Effector CD8-positive, alpha-beta T cell (primary cell): ENCODE measurements around the gene RNF141.

Source experiments
- DNase-seq: peaks from one replicate; lab custom pipeline; 2025; lab: John Stamatoyannopoulos, UW
- total RNA-seq, 4 experiments: gene quantifications; one replicate each; lab custom pipeline; 2026; lab: John Stamatoyannopoulos, UW

RNF141 gene
- total RNA-seq: 17.1 to 27.1 (median 22.2) reads per million in 4 experiments

- peak; percentile 86 for DNase-seq
Observed at GRCh38 chr11:10540915-10541560, at the start of gene RNF141. Gene RNF141, minus strand, starts transcription at chr11:10541187. Its CDS starts 7,029 bp downstream, at chr11:10534158.

GRCh38 chr11:10590218-10590915 lies 49.4 kb upstream of the RNF141 start:
- DNase-seq: no peak

- DNase-seq: no peak
Observed at GRCh38 chr11:10588904-10589303, 47.9 kb upstream of the RNF141 start.

GRCh38 chr11:10587995-10588394 lies 47.0 kb upstream of the RNF141 start:
- no peak for DNase-seq

- DNase-seq: no peak
Observed at GRCh38 chr11:10587388-10587787, 46.4 kb upstream of the RNF141 start.

- no peak for DNase-seq
Observed at GRCh38 chr11:10584071-10584501, 43.1 kb upstream of the RNF141 start.

GRCh38 chr11:10581481-10582019 lies 40.6 kb upstream of the RNF141 start:
- no peak for DNase-seq

GRCh38 chr11:10580623-10581022 lies 39.6 kb upstream of the RNF141 start:
- DNase-seq: no peak

GRCh38 chr11:10579700-10580099 lies 38.7 kb upstream of the RNF141 start:
- no peak for DNase-seq

- no peak for DNase-seq
Observed at GRCh38 chr11:10576035-10576398, 35.0 kb upstream of the RNF141 start.

- no peak for DNase-seq
Observed at GRCh38 chr11:10575346-10576034, 34.5 kb upstream of the RNF141 start.

- DNase-seq: no peak
Observed at GRCh38 chr11:10573556-10573955, 32.6 kb upstream of the RNF141 start.

- no peak for DNase-seq
Observed at GRCh38 chr11:10573028-10573427, 32.0 kb upstream of the RNF141 start.

- no peak for DNase-seq
Observed at GRCh38 chr11:10572533-10572932, 31.5 kb upstream of the RNF141 start.

GRCh38 chr11:10568486-10568941 lies 27.5 kb upstream of the RNF141 start, which contains the start of gene LYVE1:
Gene LYVE1, minus strand, starts transcription at chr11:10568665. Its CDS starts 133 bp downstream, at chr11:10568532.
- no peak for DNase-seq

- no peak for DNase-seq
Observed at GRCh38 chr11:10567446-10567845, 26.5 kb upstream of the RNF141 start.

- no peak for DNase-seq
Observed at GRCh38 chr11:10566257-10566957, 25.4 kb upstream of the RNF141 start.

GRCh38 chr11:10565493-10565892 lies 24.5 kb upstream of the RNF141 start:
- no peak for DNase-seq

GRCh38 chr11:10564696-10565318 lies 23.8 kb upstream of the RNF141 start:
- no peak for DNase-seq

GRCh38 chr11:10564030-10564429 lies 23.0 kb upstream of the RNF141 start:
- no peak for DNase-seq

GRCh38 chr11:10561947-10562346 lies 21.0 kb upstream of the RNF141 start:
- DNase-seq: no peak
